Measurements from ENCODE around the gene EML6.

Gene EML6

DNA sequence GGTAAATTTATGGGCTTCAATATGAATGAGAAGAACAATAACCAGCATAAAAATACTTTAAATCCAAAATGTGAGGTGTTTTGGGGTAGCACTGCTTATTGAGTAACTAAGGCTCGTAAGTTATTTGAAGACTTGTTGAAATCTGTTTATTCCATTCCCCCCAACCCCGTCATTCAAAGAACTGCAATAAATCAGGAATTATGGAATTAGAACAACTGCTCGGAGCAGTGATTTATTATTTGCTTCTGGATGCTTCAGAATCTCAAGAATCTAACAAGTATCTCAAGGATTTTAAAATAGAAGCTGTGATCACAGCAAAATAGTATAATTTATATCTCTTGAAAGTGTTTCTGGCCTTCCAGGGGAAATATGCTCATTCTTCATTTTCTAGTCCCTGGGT, 86.8 kb downstream of the EML6 start:
- Histone ChIP-seq H3K27ac (ENCODE audit: low read length) (no peak overlapping the region), H3K9ac (ENCODE audit: low read depth, low read length) (no peak overlapping the region), H3K4me1 (ENCODE audit: insufficient read depth, low read length) (no peaks in the 10 kb centered on the region), H3K4me3 (ENCODE audit: low read length) (no peak overlapping the region), H3K9me3 (ENCODE audit: insufficient read depth, low read depth, low read length) (peaks cover under 1% of the 10 kb centered on the region; the same call in 1 of the 2 replicates), H3K36me3 (ENCODE audit: insufficient read depth, low read depth, low read length) (no peaks in the 10 kb centered on the region), H3K27me3 (ENCODE audit: insufficient read depth, low read length) (no peaks in the 10 kb centered on the region)

DNA sequence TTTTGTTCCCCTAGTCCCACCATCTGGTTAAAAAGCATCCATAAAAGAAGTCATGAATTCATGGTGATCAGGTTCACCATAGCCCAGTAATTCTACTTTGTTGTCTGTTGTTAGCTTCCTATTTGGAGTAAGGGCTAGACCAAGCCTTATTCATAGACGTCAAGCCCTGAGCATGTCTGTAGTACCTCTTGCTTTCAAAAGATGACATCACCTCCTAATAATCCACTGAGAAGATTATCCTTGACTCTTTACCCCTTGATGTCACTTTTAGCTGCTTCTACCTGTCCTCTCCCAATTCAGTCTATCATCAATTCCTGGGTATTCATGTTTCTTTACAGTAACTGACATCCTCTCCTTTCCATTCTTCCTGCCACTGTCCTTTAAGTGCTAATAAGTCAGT, 90.1 kb downstream of the EML6 start:
- H3K9me3 ChIP-seq (ENCODE audit: insufficient read depth, low read depth, low read length) = no peaks in the 10 kb centered on the region
- H3K36me3 ChIP-seq (ENCODE audit: insufficient read depth, low read depth, low read length) = no peaks in the 10 kb centered on the region
- H3K27me3 ChIP-seq (ENCODE audit: insufficient read depth, low read length) = no peaks in the 10 kb centered on the region
- H3K27ac ChIP-seq (ENCODE audit: low read length) = no peak overlapping the region
- no peak overlapping the region for H3K9ac ChIP-seq (ENCODE audit: low read depth, low read length)
- no peaks in the 10 kb centered on the region for H3K4me1 ChIP-seq (ENCODE audit: insufficient read depth, low read length)
- no peak overlapping the region for H3K4me3 ChIP-seq (ENCODE audit: low read length)

DNA sequence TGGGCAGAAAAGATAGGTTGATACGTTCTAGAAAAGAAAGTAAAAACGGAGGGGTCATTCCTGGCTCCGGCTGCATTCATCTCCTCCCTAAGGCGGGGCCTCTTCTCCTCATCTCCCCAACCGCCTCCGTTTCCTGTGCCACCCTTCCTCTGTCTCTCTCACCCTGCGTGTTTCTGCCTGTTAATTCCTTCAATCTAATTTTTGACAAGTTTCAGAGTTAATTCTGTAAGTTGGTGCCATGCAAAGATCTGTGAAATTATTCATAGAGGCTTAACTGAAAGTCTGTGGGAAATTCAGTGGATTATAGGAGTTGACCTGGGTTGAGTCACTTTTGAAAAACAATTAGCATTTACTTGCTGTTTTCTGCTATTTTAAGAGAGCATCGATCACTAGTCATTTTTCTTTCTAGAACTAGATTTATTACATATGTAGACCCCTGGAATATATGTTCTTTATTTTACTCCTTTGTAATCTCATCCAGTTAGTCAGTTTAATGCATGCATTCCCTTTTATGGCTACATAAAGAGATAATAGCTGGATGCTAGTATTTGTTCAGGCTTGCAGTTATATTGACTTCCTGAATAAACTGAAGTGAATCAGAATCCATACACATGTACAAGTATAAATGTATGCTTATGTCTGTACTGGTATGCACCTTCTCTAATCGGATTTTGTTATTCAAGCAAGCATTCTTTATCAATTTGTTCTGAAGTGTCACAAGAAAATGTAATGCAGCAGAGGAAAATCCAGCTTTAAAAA, 91.1 kb downstream of the EML6 start:
- Histone ChIP-seq H3K9ac (ENCODE audit: low read depth, low read length) (no peak overlapping the region), H3K27ac (ENCODE audit: low read length) (no peak overlapping the region), H3K4me1 (ENCODE audit: insufficient read depth, low read length) (no peaks in the 10 kb centered on the region), H3K36me3 (ENCODE audit: insufficient read depth, low read depth, low read length) (no peaks in the 10 kb centered on the region), H3K27me3 (ENCODE audit: insufficient read depth, low read length) (no peaks in the 10 kb centered on the region), H3K4me3 (ENCODE audit: low read length) (no peak overlapping the region), H3K9me3 (ENCODE audit: insufficient read depth, low read depth, low read length) (no peaks in the 10 kb centered on the region)

DNA sequence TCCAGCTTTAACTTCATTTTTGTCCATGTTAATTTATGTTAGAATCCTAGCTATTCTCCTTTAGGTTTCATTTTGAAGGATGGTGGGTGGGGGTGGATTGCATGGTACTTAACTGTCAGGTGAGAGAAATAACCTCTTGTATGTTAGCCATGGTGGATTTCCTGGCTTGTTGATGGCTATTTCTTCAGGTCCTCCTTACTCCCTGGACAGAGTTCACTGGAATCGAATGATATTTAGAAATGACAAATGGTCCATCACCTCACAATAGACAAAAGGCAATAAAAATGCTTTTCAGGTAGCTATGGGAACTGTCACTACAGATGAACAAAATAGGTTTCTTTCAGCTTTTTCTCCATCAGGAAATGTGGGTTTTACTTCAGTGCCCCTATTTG, 91.7 kb downstream of the EML6 start:
- no peaks in the 10 kb centered on the region for H3K27me3 ChIP-seq (ENCODE audit: insufficient read depth, low read length)
- H3K27ac ChIP-seq (ENCODE audit: low read length) = no peak overlapping the region
- no peak overlapping the region for H3K4me3 ChIP-seq (ENCODE audit: low read length)
- no peaks in the 10 kb centered on the region for H3K9me3 ChIP-seq (ENCODE audit: insufficient read depth, low read depth, low read length)
- peaks cover 2% of the 10 kb centered on the region; the same call in 1 of the 2 replicates for H3K4me1 ChIP-seq (ENCODE audit: insufficient read depth, low read length)
- no peak overlapping the region for H3K9ac ChIP-seq (ENCODE audit: low read depth, low read length)
- no peaks in the 10 kb centered on the region for H3K36me3 ChIP-seq (ENCODE audit: insufficient read depth, low read depth, low read length)

DNA sequence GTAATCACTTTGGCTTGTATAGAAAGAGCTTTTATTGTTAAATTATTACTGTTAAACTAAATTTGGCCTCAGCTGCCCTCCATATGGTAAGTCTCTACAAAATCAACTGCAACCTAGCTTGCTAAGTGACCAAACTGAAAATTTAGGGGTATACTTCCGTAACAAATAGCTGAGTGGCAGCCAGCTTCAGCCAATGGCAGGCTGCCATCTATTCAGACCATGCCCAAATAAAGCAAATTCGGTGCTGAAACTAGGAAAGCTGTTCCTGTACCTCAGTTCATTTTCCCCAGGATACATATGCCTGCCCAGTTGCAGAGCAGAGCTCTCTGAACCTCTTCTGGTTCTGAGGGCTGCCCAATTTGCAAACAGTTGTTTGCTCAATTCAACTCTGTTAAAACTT, 94.8 kb downstream of the EML6 start:
- no peak overlapping the region for H3K4me3 ChIP-seq (ENCODE audit: low read length)
- no peak overlapping the region for H3K9ac ChIP-seq (ENCODE audit: low read depth, low read length)
- H3K27ac ChIP-seq (ENCODE audit: low read length) = no peak overlapping the region
- no peaks in the 10 kb centered on the region for H3K9me3 ChIP-seq (ENCODE audit: insufficient read depth, low read depth, low read length)
- H3K4me1 ChIP-seq (ENCODE audit: insufficient read depth, low read length) = peaks cover 7% of the 10 kb centered on the region; the same call in 1 of the 2 replicates
- no peaks in the 10 kb centered on the region for H3K27me3 ChIP-seq (ENCODE audit: insufficient read depth, low read length)
- no peaks in the 10 kb centered on the region for H3K36me3 ChIP-seq (ENCODE audit: insufficient read depth, low read depth, low read length)

DNA sequence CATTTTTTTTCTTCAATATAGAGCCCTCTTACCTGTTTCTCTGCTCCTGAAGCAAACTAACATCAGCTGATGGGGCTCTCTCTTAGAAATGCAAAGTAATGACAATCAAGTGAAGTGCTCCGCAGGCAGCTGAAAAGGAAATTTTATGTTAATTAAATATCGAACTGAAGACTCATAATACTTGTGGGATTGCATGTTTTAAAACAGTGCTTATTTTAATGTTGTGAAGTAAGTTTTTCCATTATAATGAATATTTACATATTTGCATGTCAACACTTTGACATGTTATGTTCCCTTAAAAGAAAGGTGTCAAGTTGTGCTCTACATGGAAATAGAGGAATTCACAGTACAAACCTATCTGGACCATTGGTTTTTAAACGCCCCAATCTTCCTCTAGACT, 97.1 kb downstream of the EML6 start:
- Histone ChIP-seq H3K4me3 (ENCODE audit: low read length) (no peak overlapping the region), H3K27ac (ENCODE audit: low read length) (no peak overlapping the region), H3K4me1 (ENCODE audit: insufficient read depth, low read length) (peaks cover 7% of the 10 kb centered on the region; the same call in 1 of the 2 replicates), H3K27me3 (ENCODE audit: insufficient read depth, low read length) (no peaks in the 10 kb centered on the region), H3K36me3 (ENCODE audit: insufficient read depth, low read depth, low read length) (no peaks in the 10 kb centered on the region), H3K9ac (ENCODE audit: low read depth, low read length) (no peak overlapping the region), H3K9me3 (ENCODE audit: insufficient read depth, low read depth, low read length) (no peaks in the 10 kb centered on the region)

DNA sequence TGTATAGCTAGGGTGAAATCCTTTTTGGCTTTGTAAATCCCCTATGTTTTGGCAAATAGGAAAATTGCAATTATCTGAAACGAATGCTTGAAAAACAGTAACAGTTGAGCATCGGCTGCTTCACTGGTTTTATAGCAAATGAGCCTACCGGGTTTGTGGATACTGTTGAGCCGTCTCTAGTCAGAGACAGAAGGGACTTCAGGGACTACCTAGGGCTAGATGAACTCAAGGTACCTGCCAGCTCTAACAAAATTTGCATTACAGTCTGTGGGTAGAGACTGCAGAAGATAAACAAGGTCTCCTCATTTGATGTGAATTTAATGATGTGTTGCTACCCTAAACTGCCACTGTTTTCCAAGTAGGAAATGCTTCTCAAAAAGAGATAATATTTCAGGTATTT, 101.1 kb downstream of the EML6 start:
- no peaks in the 10 kb centered on the region; the same call in 1 of the 2 replicates for H3K27me3 ChIP-seq (ENCODE audit: insufficient read depth, low read length)
- H3K27ac ChIP-seq (ENCODE audit: low read length) = no peak overlapping the region
- H3K9ac ChIP-seq (ENCODE audit: low read depth, low read length) = no peak overlapping the region
- no peaks in the 10 kb centered on the region for H3K9me3 ChIP-seq (ENCODE audit: insufficient read depth, low read depth, low read length)
- H3K4me3 ChIP-seq (ENCODE audit: low read length) = no peak overlapping the region
- H3K36me3 ChIP-seq (ENCODE audit: insufficient read depth, low read depth, low read length) = no peaks in the 10 kb centered on the region
- peaks cover 7% of the 10 kb centered on the region; the same call in 1 of the 2 replicates for H3K4me1 ChIP-seq (ENCODE audit: insufficient read depth, low read length)

DNA sequence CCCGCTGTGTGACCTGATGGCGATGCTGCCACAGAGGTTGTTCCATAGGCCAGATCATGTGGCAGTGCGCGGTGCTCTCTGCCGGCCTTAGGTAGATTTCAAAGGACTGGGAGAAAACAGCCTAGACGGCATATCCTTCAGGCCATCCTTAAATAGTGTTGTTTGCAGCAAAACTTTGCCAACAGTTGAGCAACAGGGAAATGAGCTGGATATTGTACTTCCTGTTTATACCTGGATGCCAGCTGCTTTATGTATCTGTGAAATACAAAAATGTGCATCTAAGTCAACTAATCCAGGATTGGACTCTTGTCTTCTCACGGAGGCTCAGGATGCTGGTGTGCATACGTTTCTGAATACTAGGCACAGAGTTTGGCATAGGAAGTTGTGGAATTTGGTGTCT, 107.1 kb downstream of the EML6 start:
- no peaks in the 10 kb centered on the region for H3K4me1 ChIP-seq (ENCODE audit: insufficient read depth, low read length)
- no peaks in the 10 kb centered on the region for H3K9me3 ChIP-seq (ENCODE audit: insufficient read depth, low read depth, low read length)
- H3K36me3 ChIP-seq (ENCODE audit: insufficient read depth, low read depth, low read length) = no peaks in the 10 kb centered on the region
- no peaks in the 10 kb centered on the region; the same call in 1 of the 2 replicates for H3K27me3 ChIP-seq (ENCODE audit: insufficient read depth, low read length)
- no peak overlapping the region for H3K4me3 ChIP-seq (ENCODE audit: low read length)
- no peak overlapping the region for H3K9ac ChIP-seq (ENCODE audit: low read depth, low read length)
- H3K27ac ChIP-seq (ENCODE audit: low read length) = no peak overlapping the region

DNA sequence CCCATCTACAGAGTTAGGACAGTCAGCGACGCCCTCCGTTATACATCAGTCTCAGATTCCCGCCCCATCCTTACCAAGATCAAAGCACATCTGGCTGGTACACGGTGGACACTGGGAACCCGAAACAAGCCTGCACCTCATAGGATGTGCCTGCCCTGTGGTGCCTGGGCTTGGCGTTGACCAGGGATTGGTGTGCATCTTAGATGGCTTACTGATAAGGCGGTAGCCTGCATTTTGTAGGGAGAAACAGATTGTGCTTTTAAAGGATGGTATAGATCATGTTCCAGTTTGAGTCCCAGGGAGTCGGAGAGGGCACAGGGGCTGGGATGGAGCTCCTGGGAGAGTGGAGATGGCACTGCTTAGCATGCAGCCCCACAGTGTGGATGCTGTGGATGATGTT, 108.0 kb downstream of the EML6 start:
- no peaks in the 10 kb centered on the region for H3K9me3 ChIP-seq (ENCODE audit: insufficient read depth, low read depth, low read length)

DNA sequence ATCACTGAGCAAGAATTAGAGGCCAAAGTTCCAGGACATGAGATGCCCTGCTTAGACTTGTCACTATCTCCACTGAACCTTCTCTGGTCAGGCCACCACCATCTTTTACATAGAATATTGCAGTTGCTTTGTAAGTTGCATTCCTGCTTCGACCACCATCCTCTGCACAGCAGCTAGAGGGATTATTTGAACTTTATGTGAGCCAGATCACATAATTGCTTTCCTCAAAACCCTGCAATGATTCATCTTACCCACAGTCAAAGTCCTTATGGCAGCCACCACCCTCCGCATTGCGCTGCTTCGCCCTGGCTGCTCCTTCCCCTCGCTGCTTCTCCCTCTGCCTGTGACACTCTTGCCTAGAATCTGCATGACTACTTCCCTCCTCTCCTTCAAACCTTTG, 111.3 kb downstream of the EML6 start:
- no peak overlapping the region for H3K9ac ChIP-seq (ENCODE audit: low read depth, low read length)
- H3K4me1 ChIP-seq (ENCODE audit: insufficient read depth, low read length) = no peaks in the 10 kb centered on the region
- no peaks in the 10 kb centered on the region for H3K36me3 ChIP-seq (ENCODE audit: insufficient read depth, low read depth, low read length)
- H3K27me3 ChIP-seq (ENCODE audit: insufficient read depth, low read length) = no peaks in the 10 kb centered on the region
- H3K27ac ChIP-seq (ENCODE audit: low read length) = no peak overlapping the region
- H3K4me3 ChIP-seq (ENCODE audit: low read length) = no peak overlapping the region
- H3K9me3 ChIP-seq (ENCODE audit: insufficient read depth, low read depth, low read length) = no peaks in the 10 kb centered on the region

More for the DNA sequence above, 108.0 kb downstream of the EML6 start:
- Histone ChIP-seq H3K36me3 (ENCODE audit: insufficient read depth, low read depth, low read length) (no peaks in the 10 kb centered on the region), H3K27me3 (ENCODE audit: insufficient read depth, low read length) (no peaks in the 10 kb centered on the region), H3K9ac (ENCODE audit: low read depth, low read length) (no peak overlapping the region), H3K4me3 (ENCODE audit: low read length) (no peak overlapping the region), H3K27ac (ENCODE audit: low read length) (no peak overlapping the region), H3K4me1 (ENCODE audit: insufficient read depth, low read length) (no peaks in the 10 kb centered on the region)

DNA sequence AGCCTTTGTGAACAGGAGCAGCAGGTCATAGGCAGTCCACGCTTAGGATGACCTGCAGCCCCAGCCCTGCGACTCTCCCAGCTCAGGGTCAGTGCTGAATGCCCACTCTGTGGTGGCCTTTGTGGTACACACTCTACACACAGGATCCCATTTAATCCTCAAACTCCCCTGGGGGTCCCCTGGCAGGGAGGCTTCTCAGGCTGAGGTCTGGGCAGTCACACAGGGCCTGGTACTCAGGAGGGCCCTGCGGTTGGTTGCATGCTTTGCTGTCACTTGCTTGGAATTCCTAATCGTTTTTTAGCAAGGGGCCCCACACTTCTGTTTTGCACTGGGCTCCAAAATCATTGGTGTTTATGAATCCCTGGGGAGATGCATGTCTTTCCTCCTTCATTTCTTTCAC, 113.0 kb downstream of the EML6 start:
- H3K4me3 ChIP-seq (ENCODE audit: low read length) = no peak overlapping the region
- H3K4me1 ChIP-seq (ENCODE audit: insufficient read depth, low read length) = no peaks in the 10 kb centered on the region
- H3K36me3 ChIP-seq (ENCODE audit: insufficient read depth, low read depth, low read length) = no peaks in the 10 kb centered on the region
- no peak overlapping the region for H3K27ac ChIP-seq (ENCODE audit: low read length)
- no peaks in the 10 kb centered on the region for H3K27me3 ChIP-seq (ENCODE audit: insufficient read depth, low read length)
- H3K9me3 ChIP-seq (ENCODE audit: insufficient read depth, low read depth, low read length) = no peaks in the 10 kb centered on the region
- no peak overlapping the region for H3K9ac ChIP-seq (ENCODE audit: low read depth, low read length)

DNA sequence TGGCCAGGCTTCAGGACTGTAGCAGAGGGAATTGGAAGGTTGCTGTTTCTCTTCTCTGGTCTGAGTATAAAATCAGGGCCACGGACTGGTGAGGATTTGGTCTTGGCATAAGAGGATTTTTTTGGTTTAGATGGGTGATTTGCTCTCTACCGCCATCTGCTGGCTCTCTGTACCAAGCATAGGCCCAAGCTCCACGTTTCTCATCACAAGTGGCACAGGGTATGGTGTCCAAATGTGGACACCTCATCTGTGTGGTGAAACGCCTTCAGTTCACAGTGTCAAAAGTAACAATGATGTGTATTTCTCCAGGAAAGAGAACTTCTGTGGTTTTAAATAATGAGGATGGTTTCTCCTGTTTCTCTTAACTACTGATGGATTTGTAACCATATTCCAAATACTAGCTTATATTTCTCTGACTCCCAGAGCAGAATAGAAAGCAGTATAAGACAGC, 115.1 kb downstream of the EML6 start:
- H3K4me1 ChIP-seq (ENCODE audit: insufficient read depth, low read length) = no peaks in the 10 kb centered on the region
- H3K27me3 ChIP-seq (ENCODE audit: insufficient read depth, low read length) = no peaks in the 10 kb centered on the region
- no peak overlapping the region for H3K27ac ChIP-seq (ENCODE audit: low read length)
- H3K36me3 ChIP-seq (ENCODE audit: insufficient read depth, low read depth, low read length) = no peaks in the 10 kb centered on the region
- H3K9me3 ChIP-seq (ENCODE audit: insufficient read depth, low read depth, low read length) = no peaks in the 10 kb centered on the region
- H3K4me3 ChIP-seq (ENCODE audit: low read length) = no peak overlapping the region
- H3K9ac ChIP-seq (ENCODE audit: low read depth, low read length) = no peak overlapping the region

All from iPS-20b (cell line).